ENCODE measurements around the gene SPRR1A.

GRCh38 chr1:152946651-152947256, 37.1 kb upstream of the SPRR1A start, which contains the start of gene SPRR5:
- TF ChIP-seq CTCF (IDR thresholded peaks at IDR 0.05) (no peak), ZFX (IDR thresholded peaks at IDR 0.05; ENCODE audit: borderline replicate concordance) (no peak)

All from 22Rv1 (cell line).